Lower leg skin (tissue), 4 donors: Measurements from ENCODE around the gene TSR3. TPM values are rescaled to one million over a fixed set of nuclear protein-coding genes. Genes with fewer than 3 reads are reported as not detected.

Source experiments
- DNase-seq, 2 donors: peaks; one replicate each; pipeline ENCODE4 v3.0.0-alpha.2; 2019; ENCODE audit warnings: low spot score in 2 of 2
- H3K4me3 ChIP-seq: fragments of 200-600 bp; sonication (generic); 2 replicates; pipeline ENCODE4 v1.5.1; 2017; ENCODE audit warnings: mild to moderate bottlenecking, low read depth; ENCODE audit not compliant: poor library complexity, severe bottlenecking
- CTCF ChIP-seq, 3 donors: fragments of 450-650 bp; IDR thresholded peaks; one replicate each; pipeline ENCODE4 v1.5.1; 2016; ENCODE audit warnings: antibody characterized with exemption in 3 of 3, mild to moderate bottlenecking in 3 of 3, moderate library complexity in 2 of 3
- POLR2A ChIP-seq, 2 donors: fragments of 450-650 bp; IDR thresholded peaks; one replicate each; pipeline ENCODE4 v1.6.1; 2016 to 2017; ENCODE audit warnings: antibody characterized with exemption in 2 of 2, mild to moderate bottlenecking in 1 of 2, moderate library complexity in 1 of 2
- WGBS, 2 donors: methylation state at CpG; one replicate each; pipeline ENCODE4 v1.1.5; 2018; 5-methylcytosine and 5-hydroxymethylcytosine counted together
- intact Hi-C: fragments of 100-400 bp; cut with DNase I; formaldehyde crosslinking; loops from one replicate; pipeline ENCODE4 v1.15.0; 2023; ENCODE audit warnings: low total_unique reads
- total RNA-seq, 4 donors: library from RNA; depleted of rRNA; stranded (reverse); fragments of >200 nt; gene quantifications; one replicate each; pipeline ENCODE4 v1.1.0, GENCODE V29; 2016

TSR3 gene
- total RNA-seq, 4 donors from 2014 or later = 76.8 to 106 (median 90.5) TPM

DNA sequence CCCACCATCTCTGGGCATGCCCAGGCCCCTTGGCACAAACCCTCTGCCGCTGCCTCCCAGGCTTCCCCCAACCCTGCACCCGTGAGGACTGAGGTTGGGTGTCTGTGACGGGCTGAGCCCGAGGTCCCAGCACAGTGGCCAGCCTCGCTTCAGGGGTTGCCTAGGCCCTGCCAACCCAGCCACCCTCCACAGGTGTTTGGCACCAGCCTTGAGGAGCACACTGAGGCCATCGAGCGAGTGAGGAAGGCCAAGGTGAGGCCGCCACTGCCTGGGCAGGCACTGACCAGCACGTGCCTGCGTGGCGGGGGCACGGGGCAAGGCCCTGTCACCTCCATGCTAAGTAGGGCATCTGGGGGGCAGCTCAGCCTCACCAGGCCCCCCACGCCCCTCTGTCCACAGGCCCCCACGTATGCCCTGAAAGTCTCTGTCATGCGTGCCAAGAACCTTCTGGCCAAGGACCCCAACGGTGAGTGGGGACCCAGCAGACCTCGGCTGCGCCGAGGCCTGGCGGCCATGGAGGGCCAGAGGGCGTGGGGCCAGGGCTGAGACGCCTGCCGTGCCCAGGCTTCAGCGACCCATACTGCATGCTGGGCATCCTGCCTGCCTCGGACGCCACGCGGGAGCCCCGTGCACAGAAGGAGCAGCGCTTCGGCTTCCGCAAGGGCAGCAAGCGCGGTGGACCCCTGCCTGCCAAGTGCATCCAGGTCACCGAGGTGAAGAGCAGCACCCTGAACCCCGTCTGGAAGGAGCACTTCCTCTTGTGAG lies 10.8 kb downstream of the TSR3 start:
- WGBS, 2 donors = 74 to 80% methylated on average over 16 to 22 of the region's 36 CpGs
- H3K4me3 ChIP-seq = no peak overlapping the region
- TF ChIP-seq CTCF (IDR thresholded peaks at IDR 0.05) (no peak), POLR2A (IDR thresholded peaks at IDR 0.05) (no peak)
- DNase-seq = no peak
- intact Hi-C loops = no loop called here

DNA sequence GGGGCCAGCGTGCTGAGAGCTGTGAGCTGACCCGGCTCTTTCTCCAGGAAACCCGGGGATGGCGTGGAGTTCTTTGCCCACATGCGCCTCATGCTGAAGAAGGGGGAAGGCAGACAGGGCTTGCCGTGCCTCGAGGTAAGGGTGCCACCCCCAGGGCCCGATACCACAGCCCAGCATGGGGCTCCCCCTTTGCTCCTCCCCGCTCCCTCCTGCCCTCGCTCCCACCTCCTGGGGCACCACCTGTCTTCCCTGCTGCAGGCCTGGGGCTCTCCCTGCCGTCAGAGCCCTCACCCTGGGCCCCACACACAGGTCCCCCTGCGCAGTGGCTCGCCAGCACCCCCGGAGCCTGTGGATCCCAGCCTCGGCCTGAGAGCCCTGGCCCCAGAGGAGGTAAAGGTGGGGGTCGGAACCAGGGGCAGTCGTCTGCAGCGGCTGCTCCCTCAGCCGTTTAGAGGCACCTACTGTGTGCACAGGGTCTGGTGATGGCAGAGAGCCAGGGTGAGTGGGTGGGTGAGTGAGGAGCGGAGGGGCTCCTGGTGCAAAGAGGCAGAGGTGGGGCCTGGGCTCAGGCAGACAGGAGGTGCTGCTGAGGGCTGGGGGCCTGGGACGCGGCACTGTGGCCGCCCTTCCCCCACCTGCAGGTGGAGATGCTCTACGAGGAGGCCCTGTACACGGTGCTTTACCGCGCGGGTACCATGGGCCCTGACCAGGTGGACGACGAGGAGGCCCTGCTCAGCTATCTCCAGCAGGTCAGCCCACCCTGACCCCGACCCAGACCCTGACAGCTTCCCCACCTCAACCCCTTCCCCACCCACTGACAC lies 12.6 kb downstream of the TSR3 start:
- TF ChIP-seq CTCF (IDR thresholded peaks at IDR 0.05) (no peak), POLR2A (IDR thresholded peaks at IDR 0.05) (no peak)
- intact Hi-C loops = no loop called here
- 62 to 66% methylated on average over 16 to 31 of the region's 31 CpGs for WGBS, 2 donors
- DNase-seq = no peak
- no peak overlapping the region for H3K4me3 ChIP-seq

- WGBS, 2 donors = 28 to 35% methylated on average over 15 to 19 of the region's 30 CpGs
- intact Hi-C loops = no loop called here
- no peak overlapping the region for H3K4me3 ChIP-seq
- no peak for TF ChIP-seq POLR2A (IDR thresholded peaks at IDR 0.05)
- no peak for TF ChIP-seq CTCF (IDR thresholded peaks at IDR 0.05)
- DNase-seq = no peak
These were observed 13.5 kb downstream of the TSR3 start for GRCh38 chr16:1338119-1338730.

GRCh38 chr16:1337486-1337885 lies 14.2 kb downstream of the TSR3 start:
- H3K4me3 ChIP-seq = no peak overlapping the region
- no peak for DNase-seq
- no peak for TF ChIP-seq POLR2A (IDR thresholded peaks at IDR 0.05)
- intact Hi-C loops = no loop called here
- WGBS, 2 donors = 36 to 47% methylated on average over 8 of the region's 9 CpGs

DNA sequence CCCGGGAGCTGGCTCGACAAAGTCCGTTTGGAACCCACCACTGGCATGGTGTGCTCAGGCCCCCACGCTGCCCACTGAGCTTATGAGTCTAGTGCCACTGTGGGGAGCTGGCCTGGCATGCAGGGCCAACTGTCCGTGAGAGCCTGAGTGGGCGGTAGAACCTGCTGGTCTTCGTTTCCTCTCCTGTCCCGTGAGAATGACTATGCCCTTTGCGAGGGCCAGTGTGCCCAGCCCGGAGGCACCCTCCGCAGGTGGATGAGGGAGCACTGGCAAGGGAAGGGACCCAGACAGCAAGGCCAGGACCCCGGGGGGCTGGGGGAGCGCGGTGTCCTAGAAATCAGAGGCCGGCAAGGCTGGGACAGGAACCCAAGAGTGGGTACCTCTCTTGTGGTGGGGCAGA lies 15.1 kb downstream of the TSR3 start:
- no peak for DNase-seq
- 56 to 64% methylated on average over 13 to 14 of the region's 15 CpGs for WGBS, 2 donors
- intact Hi-C loops = no loop called here
- H3K4me3 ChIP-seq = no peak overlapping the region
- TF ChIP-seq CTCF (IDR thresholded peaks at IDR 0.05) (no peak), POLR2A (IDR thresholded peaks at IDR 0.05) (no peak)

DNA sequence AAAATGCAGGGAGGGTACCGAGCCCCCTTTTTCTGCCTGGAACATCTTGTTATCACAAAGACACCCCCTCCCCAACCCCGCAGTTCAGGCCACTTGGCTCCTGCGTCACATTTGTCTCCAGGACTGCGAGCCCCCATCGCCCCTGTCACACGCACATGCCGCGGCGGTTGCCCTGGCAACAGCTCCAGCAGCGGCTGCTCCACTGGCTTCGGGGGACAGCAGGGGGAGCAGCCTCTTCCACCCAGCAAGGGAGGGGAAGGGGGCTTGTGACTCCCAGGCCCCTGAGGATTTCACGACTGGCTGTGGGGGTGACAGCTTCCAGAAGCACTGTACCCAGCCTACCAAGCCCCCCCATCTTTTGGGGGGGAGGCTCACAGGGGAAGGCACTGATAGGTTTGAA lies 15.7 kb downstream of the TSR3 start:
- H3K4me3 ChIP-seq = no peak overlapping the region
- intact Hi-C loops = no loop called here
- TF ChIP-seq POLR2A (IDR thresholded peaks at IDR 0.05) (no peak), CTCF (IDR thresholded peaks at IDR 0.05) (no peak)
- WGBS, 2 donors = 8% methylated on average over 12 of the region's 12 CpGs
- DNase-seq = no peak
